GM12875 (cell line): ENCODE data around the gene TMPRSS9.

Experiments
- H3K4me3 ChIP-seq: one replicate; pipeline ENCODE4 v1.5.1; 2011; ENCODE audit warnings: low read depth, low read length, control low read depth
- TF ChIP-seq, protein P1 (sequence below): IDR thresholded peaks from 2 replicates; pipeline ENCODE4 v1.5.1; 2011; ENCODE audit warnings: low read depth, mild to moderate bottlenecking, control low read depth, inconsistent platforms, low read length, moderate library complexity, borderline replicate concordance; ENCODE audit not compliant: insufficient read depth

The TMPRSS9 gene

DNA sequence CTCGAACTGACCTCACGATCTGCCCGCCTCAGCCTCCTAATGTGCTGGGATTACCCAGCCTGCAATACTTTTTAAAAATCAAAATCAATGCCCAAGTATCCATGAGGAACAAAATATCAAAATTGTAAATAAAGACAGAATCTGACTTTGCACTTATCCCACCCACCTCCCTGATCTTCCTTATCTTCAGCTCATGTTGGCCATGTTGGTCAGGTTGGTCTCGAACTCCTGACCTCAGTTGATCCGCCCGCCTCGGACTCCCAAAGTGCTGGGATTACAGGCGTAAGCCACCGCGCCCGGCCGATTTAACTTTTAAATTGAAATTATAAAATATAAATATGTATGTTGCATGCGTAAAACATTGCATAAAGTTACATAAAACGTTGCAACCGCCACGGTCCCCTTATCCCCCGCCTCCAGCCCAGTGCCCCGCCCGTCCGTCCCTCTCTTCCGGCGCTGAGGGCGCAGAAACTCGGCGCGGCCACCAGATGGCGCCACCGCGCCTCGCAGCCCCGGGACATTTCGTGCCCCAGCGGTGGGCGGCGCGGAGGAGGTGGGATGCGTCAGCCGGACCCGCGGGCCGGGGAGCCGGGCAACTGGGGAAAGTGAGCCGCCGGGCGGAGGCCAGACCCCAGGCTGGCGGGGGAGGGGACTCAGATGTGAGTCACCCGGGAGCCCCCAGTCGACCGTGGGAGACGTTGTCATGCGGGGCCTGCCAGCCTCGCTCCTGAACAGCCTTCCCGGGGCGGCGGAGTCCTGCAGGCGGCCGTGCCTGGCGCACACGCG is 114.4 kb downstream of the TMPRSS9 start:
- TF ChIP-seq, protein P1, sequence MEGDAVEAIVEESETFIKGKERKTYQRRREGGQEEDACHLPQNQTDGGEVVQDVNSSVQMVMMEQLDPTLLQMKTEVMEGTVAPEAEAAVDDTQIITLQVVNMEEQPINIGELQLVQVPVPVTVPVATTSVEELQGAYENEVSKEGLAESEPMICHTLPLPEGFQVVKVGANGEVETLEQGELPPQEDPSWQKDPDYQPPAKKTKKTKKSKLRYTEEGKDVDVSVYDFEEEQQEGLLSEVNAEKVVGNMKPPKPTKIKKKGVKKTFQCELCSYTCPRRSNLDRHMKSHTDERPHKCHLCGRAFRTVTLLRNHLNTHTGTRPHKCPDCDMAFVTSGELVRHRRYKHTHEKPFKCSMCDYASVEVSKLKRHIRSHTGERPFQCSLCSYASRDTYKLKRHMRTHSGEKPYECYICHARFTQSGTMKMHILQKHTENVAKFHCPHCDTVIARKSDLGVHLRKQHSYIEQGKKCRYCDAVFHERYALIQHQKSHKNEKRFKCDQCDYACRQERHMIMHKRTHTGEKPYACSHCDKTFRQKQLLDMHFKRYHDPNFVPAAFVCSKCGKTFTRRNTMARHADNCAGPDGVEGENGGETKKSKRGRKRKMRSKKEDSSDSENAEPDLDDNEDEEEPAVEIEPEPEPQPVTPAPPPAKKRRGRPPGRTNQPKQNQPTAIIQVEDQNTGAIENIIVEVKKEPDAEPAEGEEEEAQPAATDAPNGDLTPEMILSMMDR: peak; percentile 86
- H3K4me3 ChIP-seq: peak overlapping the region; percentile 84

DNA sequence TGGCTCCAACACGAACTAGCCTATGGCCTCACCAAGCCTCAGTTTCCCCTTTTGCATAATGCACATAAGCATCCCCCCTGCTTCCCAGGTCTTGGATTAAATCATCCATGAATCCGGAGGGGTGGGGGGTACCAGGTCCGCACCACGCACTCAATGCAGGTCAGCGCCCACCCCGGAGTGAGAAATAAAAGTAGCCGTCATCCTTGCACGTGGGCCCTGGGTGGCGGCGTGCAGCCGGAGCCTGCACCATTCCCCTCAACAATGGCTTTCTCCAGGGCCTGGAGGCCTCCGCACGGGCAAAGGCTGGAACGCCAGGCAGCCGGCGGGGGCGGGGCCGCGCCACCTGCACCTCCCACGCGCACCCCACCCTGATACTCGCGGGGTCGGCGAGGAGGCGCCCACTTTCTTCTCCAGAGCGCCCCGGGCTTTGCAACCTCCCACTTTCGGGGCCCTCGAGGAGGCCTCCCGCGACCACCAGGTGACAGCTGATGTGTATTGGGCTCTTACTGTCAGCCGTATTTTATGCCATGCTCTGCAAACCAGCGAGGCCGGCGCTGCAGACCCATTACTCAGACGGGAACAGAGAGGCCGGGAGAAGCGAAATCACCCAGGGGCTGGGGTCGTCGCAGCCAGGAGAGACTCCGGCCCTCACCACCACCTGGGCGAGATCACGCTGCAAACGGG is 115.1 kb downstream of the TMPRSS9 start:
- H3K4me3 ChIP-seq: peak overlapping the region; percentile 84
- TF ChIP-seq, protein P1: no peak
